ENCODE results near the gene RSU1. TPM values are rescaled to one million over a fixed set of nuclear protein-coding genes. Genes with fewer than 3 reads are reported as not detected.

RSU1 gene
- total RNA-seq, 1 donor from 2014 or later, result 77.8 TPM

DNA sequence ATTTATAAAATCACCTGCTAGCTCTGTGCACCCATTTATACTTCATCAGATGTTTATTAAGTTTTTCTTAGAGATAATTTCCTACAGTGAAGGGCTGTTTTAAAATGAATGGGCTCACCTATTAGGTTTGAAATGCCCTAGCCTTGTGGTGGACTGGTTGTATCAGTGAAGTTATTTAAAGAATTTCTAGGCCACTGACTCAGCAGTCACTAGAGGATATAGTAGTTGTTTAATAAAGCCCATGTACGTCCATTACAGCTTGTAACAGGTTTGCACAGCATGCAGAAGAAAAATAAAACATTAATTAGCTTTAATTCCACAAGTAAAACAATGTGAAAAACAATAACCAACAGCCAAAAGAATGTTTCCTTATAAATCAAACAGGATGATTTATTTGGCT lies 128.0 kb downstream of the RSU1 start:
- no peak for DNase-seq
- Histone ChIP-seq H3K4me3 (no peak overlapping the region), H3K4me1 (no peaks in the 10 kb centered on the region), H3K9me3 (no peaks in the 10 kb centered on the region), H3K27ac (no peak overlapping the region), H3K36me3 (peaks cover 8% of the 10 kb centered on the region), H3K27me3 (no peaks in the 10 kb centered on the region)
- TF ChIP-seq, protein P1, sequence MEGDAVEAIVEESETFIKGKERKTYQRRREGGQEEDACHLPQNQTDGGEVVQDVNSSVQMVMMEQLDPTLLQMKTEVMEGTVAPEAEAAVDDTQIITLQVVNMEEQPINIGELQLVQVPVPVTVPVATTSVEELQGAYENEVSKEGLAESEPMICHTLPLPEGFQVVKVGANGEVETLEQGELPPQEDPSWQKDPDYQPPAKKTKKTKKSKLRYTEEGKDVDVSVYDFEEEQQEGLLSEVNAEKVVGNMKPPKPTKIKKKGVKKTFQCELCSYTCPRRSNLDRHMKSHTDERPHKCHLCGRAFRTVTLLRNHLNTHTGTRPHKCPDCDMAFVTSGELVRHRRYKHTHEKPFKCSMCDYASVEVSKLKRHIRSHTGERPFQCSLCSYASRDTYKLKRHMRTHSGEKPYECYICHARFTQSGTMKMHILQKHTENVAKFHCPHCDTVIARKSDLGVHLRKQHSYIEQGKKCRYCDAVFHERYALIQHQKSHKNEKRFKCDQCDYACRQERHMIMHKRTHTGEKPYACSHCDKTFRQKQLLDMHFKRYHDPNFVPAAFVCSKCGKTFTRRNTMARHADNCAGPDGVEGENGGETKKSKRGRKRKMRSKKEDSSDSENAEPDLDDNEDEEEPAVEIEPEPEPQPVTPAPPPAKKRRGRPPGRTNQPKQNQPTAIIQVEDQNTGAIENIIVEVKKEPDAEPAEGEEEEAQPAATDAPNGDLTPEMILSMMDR (IDR thresholded peaks at IDR 0.05), result no peak
- ATAC-seq, result no peak
- intact Hi-C loops (cut with DNase I), result no loop called here

- Histone ChIP-seq H3K9me3 (no peaks in the 10 kb centered on the region), H3K4me3 (no peak overlapping the region), H3K27ac (no peak overlapping the region), H3K36me3 (no peaks in the 10 kb centered on the region), H3K27me3 (no peaks in the 10 kb centered on the region), H3K4me1 (no peaks in the 10 kb centered on the region)
- intact Hi-C loops (cut with DNase I), result no loop called here
- ATAC-seq (no peak), DNase-seq (no peak)
- TF ChIP-seq, protein P1 (IDR thresholded peaks at IDR 0.05), result no peak
Measured at GRCh38 chr10:16686054-16686902, 130.9 kb downstream of the RSU1 start.

DNA sequence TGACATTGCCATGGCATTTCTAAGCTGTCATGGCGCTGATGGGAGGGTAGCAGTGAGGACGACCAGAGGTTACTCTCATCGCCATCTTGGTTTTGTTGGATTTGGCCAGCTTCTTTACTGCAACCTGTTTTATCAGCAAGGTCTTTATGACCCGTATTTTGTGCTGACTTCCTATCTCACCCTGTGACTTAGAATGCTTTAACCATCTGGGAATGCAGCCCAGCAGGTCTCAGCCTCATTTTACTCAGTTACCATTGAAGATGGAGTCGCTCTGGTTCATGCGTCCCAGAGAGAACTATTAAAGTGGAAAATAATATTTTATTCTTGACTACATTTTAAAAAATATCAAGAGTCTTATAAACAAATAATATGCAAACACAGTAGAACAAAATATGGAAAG lies 131.7 kb downstream of the RSU1 start:
- Histone ChIP-seq H3K4me3 (no peak overlapping the region), H3K27ac (no peak overlapping the region), H3K27me3 (no peaks in the 10 kb centered on the region), H3K4me1 (no peaks in the 10 kb centered on the region), H3K36me3 (no peaks in the 10 kb centered on the region), H3K9me3 (no peaks in the 10 kb centered on the region)
- ATAC-seq (no peak), DNase-seq (no peak)
- TF ChIP-seq, protein P1 (IDR thresholded peaks at IDR 0.05), result no peak
- intact Hi-C loops (cut with DNase I), result no loop called here

- Histone ChIP-seq H3K27ac (no peak overlapping the region), H3K9me3 (no peaks in the 10 kb centered on the region), H3K36me3 (no peaks in the 10 kb centered on the region), H3K4me1 (no peaks in the 10 kb centered on the region), H3K4me3 (no peak overlapping the region), H3K27me3 (no peaks in the 10 kb centered on the region)
- TF ChIP-seq, protein P1 (IDR thresholded peaks at IDR 0.05), result no peak
- no peak for ATAC-seq
- no peak for DNase-seq
- intact Hi-C loops (cut with DNase I), result no loop called here
Measured at GRCh38 chr10:16681521-16681920, 135.7 kb downstream of the RSU1 start.

DNA sequence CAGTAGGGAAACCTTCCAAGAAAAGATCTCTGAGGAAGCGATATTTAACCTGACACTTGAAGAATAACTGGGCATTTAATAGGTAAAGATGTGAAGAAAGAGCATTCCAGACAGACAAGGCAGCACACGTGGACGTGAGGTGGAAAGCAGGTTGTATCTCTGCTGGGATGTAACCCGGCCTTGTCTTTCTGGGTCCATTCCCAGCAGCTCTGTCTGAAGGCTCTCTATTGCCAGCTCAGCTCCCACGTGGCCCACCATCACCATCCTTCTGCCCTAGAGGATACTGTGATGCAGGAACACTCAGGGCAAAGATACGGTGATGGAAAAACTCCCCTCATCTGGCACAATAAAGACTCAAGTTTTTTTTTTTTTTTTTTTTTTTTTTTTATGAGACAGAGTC lies 137.7 kb downstream of the RSU1 start:
- H3K9me3 ChIP-seq, result no peaks in the 10 kb centered on the region
- no peaks in the 10 kb centered on the region for H3K36me3 ChIP-seq
- DNase-seq (no peak), ATAC-seq (no peak)
- no peak overlapping the region for H3K4me3 ChIP-seq
- TF ChIP-seq, protein P1 (IDR thresholded peaks at IDR 0.05), result no peak
- H3K27ac ChIP-seq, result no peak overlapping the region
- no peaks in the 10 kb centered on the region for H3K27me3 ChIP-seq
- intact Hi-C loops (cut with DNase I), result no loop called here
- H3K4me1 ChIP-seq, result no peaks in the 10 kb centered on the region

Data from upper lobe of right lung (tissue), 1 donor.